Activated CD8-positive, alpha-beta T cell treated with anti-CD3 and anti-CD28 coated beads for 36 hours (primary cell): ENCODE measurements around the gene SLAMF8. TPM values are rescaled to one million over a fixed set of nuclear protein-coding genes. Genes with fewer than 3 reads are reported as not detected.
A peak's percentile ranks its signal among the peaks of the same experiment; 100 is the strongest.

Experiments used
- ATAC-seq: fragments of 200-7000 bp; cut with Tn5 transposase; one replicate; pipeline ENCODE4 v1.10.0; 2021; ENCODE audit warnings: mild to moderate bottlenecking, moderate library complexity
- CTCF ChIA-PET: fragments of 350-600 bp; sonication (Branson Sonifier 250); formaldehyde crosslinking; loops from one replicate; lab custom pipeline; 2021; ENCODE audit warnings: antibody characterized with exemption; lab: Charles Lee
- POLR2A ChIA-PET: fragments of 350-600 bp; sonication (Branson Sonifier 250); formaldehyde crosslinking; loops from one replicate; lab custom pipeline; 2021; ENCODE audit warnings: antibody characterized with exemption; lab: Charles Lee
- DNase-seq: peaks from one replicate; pipeline ENCODE4 v3.0.0-alpha.2; 2020
- H3K27ac Mint-ChIP-seq: one replicate; pipeline ENCODE4 v1.8.0; 2021; ENCODE audit warnings: mild to moderate bottlenecking, mixed read lengths
- H3K27me3 Mint-ChIP-seq: one replicate; pipeline ENCODE4 v1.8.0; 2021; ENCODE audit warnings: mixed read lengths
- H3K36me3 Mint-ChIP-seq: one replicate; pipeline ENCODE4 v1.8.0; 2021; ENCODE audit warnings: low read depth, mixed read lengths
- H3K4me1 Mint-ChIP-seq: one replicate; pipeline ENCODE4 v1.8.0; 2021; ENCODE audit warnings: low read depth, mixed read lengths
- H3K4me3 Mint-ChIP-seq: one replicate; pipeline ENCODE4 v1.8.0; 2021; ENCODE audit warnings: mild to moderate bottlenecking, moderate library complexity, mixed read lengths
- H3K9me3 Mint-ChIP-seq: one replicate; pipeline ENCODE4 v1.8.0; 2021; ENCODE audit warnings: mixed read lengths
- CTCF ChIP-seq: fragments of 200-600 bp; IDR thresholded peaks from one replicate; pipeline ENCODE4 v1.8.0; 2022; ENCODE audit warnings: antibody characterized with exemption, mild to moderate bottlenecking
- intact Hi-C: fragments of 100-400 bp; cut with micrococcal nuclease; formaldehyde crosslinking; loops from one replicate; pipeline ENCODE4 v1.10.0; 2022
- total RNA-seq, 2 experiments: library from RNA; stranded (reverse); gene quantifications; one replicate each; pipeline ENCODE4 v1.2.3, GENCODE V29; 2021

SLAMF8 gene
- total RNA-seq, 2 experiments from 2014 or later: 0.54 TPM

DNA sequence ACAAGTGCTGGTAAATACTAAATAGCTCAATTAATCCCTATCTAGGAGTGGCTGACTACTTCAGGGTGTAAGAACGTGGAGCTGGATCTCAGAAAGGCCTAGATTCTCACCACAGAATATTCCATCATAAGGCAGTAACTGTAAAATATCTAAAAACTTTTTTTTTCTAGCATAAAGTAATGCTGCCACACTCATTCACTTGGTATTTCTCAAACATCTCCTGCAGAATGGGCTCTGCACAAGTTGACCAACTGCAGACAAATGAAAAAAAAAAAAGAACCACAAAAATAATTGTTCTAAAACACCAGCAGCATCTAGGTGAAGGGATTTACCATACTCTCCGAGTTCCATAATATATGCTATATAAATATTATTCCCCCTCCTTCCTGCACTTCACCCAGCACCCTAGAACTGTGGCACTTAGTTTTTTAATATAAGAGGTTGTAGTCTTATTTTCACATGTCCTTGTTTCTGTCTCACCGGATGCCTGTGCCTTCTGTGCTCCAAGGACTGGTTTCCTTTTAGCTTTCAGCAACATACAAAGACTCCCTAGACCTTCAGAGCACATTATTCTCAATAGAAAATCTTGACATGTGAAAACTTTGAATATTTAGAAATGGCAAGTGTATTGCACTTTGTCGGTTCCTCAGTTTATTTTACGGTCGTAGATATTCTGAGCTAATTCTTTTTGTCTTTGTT lies 26.9 kb downstream of the SLAMF8 start:
- no peak for TF ChIP-seq CTCF
- ChIA-PET CTCF (interaction anchor here (0.8 to 7.9 kb wide), 6 partner anchors 10 to 52 kb away, joined by 3 to 57 read pairs (median 6); partner anchors contain the start of gene FCRL6), POLR2A (interaction anchor here (0.9 to 1.0 kb wide), 3 partner anchors 13 to 68 kb away, joined by 3 read pairs; no protein-coding TSS in a partner anchor)
- Mint-ChIP-seq H3K36me3 (no peaks in the 10 kb centered on the region), H3K27ac (peak overlapping the region; percentile 58), H3K4me1 (peaks cover 23% of the 10 kb centered on the region), H3K27me3 (no peaks in the 10 kb centered on the region), H3K9me3 (no peaks in the 10 kb centered on the region), H3K4me3 (peak overlapping the region; percentile 77)
- ATAC-seq (no peak), DNase-seq (peak; percentile 11)
- intact Hi-C loops: no loop called here

- DNase-seq (peak; percentile 38), ATAC-seq (peak; percentile 11)
- Mint-ChIP-seq H3K27ac (peak overlapping the region; percentile 58), H3K4me1 (peaks cover 23% of the 10 kb centered on the region), H3K27me3 (no peaks in the 10 kb centered on the region), H3K9me3 (no peaks in the 10 kb centered on the region), H3K36me3 (no peaks in the 10 kb centered on the region), H3K4me3 (peak overlapping the region; percentile 77)
- ChIA-PET CTCF (interaction anchor here (0.8 to 7.9 kb wide), 6 partner anchors 10 to 53 kb away, joined by 3 to 57 read pairs (median 6); partner anchors contain the start of gene FCRL6), POLR2A (interaction anchor here (0.9 to 1.0 kb wide), 3 partner anchors 14 to 67 kb away, joined by 3 read pairs; no protein-coding TSS in a partner anchor)
- no peak for TF ChIP-seq CTCF
- intact Hi-C loops: no loop called here
Measured at GRCh38 chr1:159854116-159854692, 27.5 kb downstream of the SLAMF8 start.

DNA sequence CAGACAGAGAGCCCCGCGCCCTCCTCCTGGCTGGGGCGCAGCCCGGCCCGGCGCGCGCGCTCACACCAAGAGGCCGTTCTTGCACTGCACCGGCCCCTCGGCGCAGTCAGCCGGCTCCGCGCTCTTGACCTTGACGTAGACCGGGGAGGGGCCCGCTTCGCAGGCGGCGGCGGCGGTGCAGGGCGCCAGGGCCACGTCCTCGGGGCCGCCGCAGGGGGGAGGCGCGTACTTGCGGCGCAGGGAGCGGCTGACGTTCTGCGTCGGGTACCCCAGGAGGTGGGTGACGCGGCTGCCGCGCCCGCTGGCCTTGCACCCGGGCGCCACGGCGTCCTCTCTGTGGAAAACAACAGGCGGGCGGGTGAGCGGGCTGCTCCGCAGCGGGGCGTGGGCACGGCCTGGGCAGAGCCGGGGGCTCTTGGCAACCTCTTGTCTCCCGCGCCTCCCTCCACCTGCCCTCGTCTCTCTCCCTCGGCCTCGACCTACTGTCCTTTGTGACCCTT lies 28.1 kb downstream of the SLAMF8 start:
- peak overlapping the region; percentile 80 for H3K27ac Mint-ChIP-seq
- peaks cover 23% of the 10 kb centered on the region for H3K4me1 Mint-ChIP-seq

GRCh38 chr1:159855709-159856108 lies 29.0 kb downstream of the SLAMF8 start:
- ChIA-PET POLR2A (interaction anchor here (0.7 to 0.8 kb wide), 2 partner anchors 13 to 52 kb away, joined by 3 read pairs; no protein-coding TSS in a partner anchor), CTCF (interaction anchor here (1.1 to 1.5 kb wide), 2 partner anchors 57 to 152 kb away, joined by 3 to 6 read pairs; no protein-coding TSS in a partner anchor)
- DNase-seq (no peak), ATAC-seq (no peak)
- H3K27ac Mint-ChIP-seq: no peak overlapping the region
- H3K4me1 Mint-ChIP-seq: peaks cover 19% of the 10 kb centered on the region
- H3K4me3 Mint-ChIP-seq: peak overlapping the region; percentile 77
- H3K9me3 Mint-ChIP-seq: no peaks in the 10 kb centered on the region
- no peaks in the 10 kb centered on the region for H3K36me3 Mint-ChIP-seq
- no peak for TF ChIP-seq CTCF
- intact Hi-C loops: no loop called here
- no peaks in the 10 kb centered on the region for H3K27me3 Mint-ChIP-seq

More for the DNA sequence above, 28.1 kb downstream of the SLAMF8 start:
- Mint-ChIP-seq H3K27me3 (no peaks in the 10 kb centered on the region), H3K9me3 (no peaks in the 10 kb centered on the region), H3K4me3 (peak overlapping the region; percentile 77), H3K36me3 (no peaks in the 10 kb centered on the region)
- ATAC-seq (peak; percentile 95), DNase-seq (peak; percentile 83)
- peak; percentile 11 for TF ChIP-seq CTCF
- CTCF ChIA-PET: interaction anchor here (0.6 to 7.9 kb wide), 5 partner anchors 13 to 53 kb away, joined by 3 to 57 read pairs (median 6); partner anchors contain the start of gene FCRL6
- intact Hi-C loops: no loop called here
- POLR2A ChIA-PET: interaction anchor here (0.7 to 1.0 kb wide), 4 partner anchors 14 to 53 kb away, joined by 3 read pairs; no protein-coding TSS in a partner anchor
